Activated T-helper 9 cell treated with anti-CD3 and anti-CD28 coated beads, Interleukin-2, amount 50 U/mL, for 16 hours (primary cell): ENCODE measurements around the gene MAMDC2.

Experiments
- DNase-seq: peaks from one replicate; pipeline ENCODE4 v3.0.0-alpha.2; 2020; ENCODE audit warnings: low read depth

The MAMDC2 gene

DNA sequence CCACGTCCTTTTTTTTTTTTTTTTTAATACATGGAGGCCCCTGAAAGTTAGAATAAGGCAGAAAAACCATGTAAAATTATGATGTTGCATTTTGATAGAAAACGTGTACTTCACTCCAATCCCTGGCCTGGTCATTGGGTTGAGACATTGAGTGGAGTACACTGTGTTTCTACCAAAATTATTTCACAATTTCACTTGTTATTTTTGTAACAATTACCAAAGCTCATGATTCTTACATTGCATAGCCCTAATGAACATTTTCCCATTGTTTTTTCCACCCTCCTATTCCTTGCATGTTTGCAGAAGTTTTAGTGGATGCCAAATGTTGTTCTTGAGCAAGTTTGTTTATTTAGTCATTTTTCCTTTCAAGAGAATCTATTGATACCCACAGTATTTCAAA lies 21.9 kb downstream of the MAMDC2 start:
- DNase-seq = no peak

DNA sequence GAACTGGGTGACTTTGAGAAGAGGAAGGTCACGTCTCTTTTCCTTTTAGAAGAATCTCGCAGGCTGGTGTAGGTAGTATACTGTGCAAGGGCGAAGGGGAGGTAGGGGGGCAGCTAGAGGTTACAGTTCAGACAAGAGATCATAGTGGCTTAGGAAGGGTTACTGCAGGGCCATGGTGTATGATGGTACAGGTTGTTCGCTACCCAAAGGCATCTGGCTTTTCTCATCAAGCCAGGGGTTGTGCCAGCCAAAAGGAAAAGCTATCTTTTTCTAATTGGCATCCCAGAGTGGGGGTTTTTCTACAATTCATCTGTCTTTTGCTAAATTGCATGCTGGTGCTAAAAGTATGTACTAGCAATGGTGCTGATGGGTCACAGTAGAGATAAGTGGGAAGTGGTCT lies 22.8 kb downstream of the MAMDC2 start:
- DNase-seq = no peak

DNA sequence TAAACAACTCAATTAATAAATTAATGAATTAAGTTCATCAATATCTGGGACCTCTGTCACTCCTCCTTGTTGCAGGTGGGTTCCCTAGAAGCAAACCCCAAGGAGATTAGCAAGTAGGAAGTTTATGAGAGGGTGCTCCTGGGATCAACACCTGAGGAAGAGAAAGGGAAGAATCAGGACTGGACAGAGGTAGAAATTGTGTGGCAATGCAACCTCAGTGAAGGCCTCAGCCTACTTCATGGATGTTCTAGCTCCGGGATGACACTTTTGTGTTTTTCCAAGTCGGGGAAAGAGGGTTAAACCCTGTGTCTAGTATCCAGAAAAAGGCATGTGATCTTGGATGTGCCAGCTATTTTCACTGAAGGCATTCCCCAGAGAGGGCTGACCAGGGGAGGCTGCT lies 23.2 kb downstream of the MAMDC2 start:
- DNase-seq = no peak

DNA sequence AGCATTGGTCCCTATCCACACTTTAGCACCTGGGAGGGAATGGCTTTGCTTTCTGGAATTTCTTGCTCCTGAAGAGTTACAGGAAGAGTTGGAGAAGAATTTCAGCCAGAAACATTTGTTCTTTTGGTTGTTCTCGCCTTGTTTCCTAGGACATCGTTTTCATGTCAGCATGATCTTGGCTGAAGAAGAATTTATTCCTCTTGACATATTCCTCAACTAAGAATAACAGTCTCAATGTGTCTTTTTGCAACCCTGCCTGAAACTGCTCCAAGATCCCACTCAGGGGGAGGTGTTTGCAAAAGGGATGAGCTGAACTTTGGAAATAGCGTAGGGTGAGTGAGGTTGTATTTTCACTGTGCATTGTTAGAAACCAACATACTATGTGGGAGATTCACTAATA lies 26.1 kb downstream of the MAMDC2 start:
- no peak for DNase-seq

DNA sequence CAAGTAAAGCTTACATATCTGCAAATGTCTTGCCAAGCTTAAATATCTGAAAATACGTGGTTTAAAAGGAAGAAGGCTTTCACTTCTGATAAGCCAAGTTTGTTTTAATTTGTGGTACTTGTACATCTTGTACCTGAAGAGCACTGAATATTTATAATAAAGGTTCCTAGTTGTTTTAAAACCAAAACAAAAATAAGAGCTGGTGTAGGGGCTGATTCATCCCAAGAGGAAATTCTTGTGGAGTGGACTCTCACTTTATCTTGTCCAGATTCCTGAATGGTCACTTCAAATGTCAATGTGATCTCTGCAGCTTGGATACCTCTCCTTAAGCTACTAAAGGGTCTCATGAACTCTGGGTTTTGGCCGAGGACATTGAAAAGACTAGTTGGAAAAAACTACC lies 29.5 kb downstream of the MAMDC2 start:
- no peak for DNase-seq

DNA sequence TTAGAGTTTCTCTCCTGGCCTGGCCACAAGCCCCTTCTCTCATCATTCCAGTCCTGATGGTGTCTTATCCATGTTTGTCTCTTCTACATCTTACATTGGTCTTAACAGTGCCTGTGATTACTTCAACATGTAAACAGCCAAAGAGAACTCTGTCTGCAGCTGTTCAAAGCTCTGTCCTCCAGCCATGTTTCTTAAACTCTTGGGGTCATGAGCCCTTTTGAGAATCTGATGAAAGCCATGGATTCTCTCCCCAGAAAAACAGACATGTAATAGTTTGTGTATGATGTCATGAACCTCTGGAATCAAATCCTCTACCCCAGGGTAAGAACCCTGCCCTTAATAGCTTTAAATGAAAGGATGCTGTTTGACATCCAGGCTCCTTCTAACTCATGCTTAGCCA lies 30.1 kb downstream of the MAMDC2 start:
- no peak for DNase-seq

DNA sequence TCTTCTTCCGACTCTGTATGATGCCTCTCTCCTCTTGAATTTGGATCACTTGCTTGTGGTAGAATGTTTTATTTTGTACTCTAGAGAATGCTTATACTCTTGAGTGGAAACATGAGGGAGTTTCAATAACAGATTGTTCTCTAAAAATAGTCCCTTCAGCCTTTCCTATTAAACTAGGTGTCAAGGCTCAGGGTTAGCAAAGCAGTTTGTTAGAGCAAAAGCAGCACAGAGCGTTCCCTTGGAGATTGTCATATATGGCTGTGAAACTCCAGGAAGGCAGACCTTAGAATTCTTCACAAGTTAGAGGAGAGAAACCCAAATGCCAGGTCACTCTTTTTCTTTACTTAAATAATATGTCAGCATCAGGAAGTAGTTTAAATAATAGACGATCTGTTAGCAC lies 33.0 kb downstream of the MAMDC2 start:
- DNase-seq = no peak

DNA sequence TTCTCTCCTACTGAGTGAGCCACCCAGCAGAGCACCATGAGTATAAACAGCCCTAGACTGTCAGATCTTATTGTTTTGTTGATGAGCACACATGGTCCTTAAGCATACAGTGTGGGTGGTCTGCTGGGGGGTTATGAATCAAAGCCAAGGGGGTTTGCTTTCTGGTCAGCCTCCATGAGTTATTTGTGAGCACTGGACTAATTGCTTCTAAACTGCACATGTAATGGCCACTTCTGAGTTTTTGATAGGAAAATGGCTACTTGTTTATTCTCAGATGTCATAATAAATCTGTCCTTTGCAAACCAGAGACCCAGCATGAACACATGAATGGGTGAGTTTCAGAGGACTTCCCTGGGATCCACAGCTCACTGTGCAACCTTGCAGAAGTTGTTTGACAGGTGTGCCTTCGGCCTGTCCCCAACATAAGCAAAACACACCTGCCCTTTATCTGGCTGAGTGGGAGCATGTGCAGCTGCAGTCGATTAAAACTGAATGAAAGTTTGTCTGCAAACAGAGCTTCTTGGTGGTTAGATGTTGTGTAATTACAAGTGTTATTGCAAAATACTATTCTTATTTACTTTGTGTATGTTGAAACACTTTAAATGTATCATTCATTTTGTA lies 35.9 kb downstream of the MAMDC2 start:
- DNase-seq = no peak

DNA sequence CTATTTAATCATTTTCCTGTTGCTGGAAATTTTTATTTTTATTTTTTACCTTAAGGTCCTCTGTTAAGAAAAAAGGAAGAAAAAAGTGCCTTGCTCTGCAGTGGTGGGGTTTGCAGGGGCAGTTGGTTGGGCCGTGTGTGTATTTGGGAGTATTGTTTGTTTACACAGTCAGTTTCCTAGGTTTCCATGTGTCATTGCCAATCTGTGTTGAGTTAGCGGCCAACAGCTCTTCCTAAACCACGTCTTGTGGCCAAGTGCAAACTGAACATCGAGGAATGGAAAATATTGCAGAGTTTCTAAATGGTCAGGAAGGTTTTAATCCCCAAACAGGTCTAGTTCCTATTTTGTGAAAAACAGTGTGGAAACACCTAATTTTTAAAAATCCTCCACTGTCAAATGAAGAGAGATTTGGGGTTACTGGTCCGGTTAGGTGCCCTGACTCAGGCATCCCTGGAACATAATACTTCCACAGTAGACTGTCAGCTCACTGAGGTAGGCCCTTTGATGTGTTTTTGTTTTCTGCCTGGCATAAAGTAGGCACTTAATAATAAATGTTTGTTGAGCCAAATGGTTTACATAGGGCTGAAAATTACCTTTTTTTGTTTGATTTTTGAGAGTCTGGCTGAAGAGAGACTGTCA lies 37.0 kb downstream of the MAMDC2 start:
- no peak for DNase-seq

DNA sequence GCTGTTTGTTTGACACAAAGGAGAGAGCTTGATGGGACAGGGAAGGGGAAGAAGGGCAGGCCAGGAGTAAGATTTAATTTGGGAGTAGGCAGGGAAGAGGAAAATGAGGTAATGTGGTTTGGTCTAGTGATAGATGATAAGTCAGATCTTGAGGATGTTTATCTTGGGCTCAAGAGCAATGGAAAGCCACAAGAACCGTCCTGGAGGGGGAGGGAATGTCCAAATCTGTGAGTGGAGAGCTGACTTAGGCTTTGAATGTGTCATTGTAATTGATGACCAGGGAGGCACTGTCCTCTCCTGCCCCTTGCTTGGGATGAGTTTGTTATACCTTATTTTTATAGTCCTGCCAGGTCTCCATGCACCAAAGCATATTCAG lies 37.5 kb downstream of the MAMDC2 start:
- no peak for DNase-seq

DNA sequence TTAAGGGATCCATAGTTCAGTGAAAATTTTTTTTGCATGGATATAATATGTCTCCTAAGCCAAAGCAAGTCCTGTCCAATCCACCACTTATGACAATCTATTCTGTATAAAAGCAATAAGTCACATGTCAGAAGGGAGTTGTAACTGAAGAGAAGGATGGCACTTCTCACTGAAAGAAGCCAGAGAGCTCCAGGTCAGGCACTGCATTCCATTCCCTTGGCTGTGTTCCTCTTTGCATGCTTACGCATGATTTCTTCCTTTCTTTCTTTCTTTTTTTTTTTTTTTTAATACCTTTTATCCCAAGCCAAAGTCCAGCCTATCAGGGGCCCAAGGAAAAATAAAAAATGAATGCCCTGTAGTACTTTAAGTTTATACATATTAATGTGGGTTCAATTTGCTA lies 39.8 kb downstream of the MAMDC2 start:
- DNase-seq = no peak

DNA sequence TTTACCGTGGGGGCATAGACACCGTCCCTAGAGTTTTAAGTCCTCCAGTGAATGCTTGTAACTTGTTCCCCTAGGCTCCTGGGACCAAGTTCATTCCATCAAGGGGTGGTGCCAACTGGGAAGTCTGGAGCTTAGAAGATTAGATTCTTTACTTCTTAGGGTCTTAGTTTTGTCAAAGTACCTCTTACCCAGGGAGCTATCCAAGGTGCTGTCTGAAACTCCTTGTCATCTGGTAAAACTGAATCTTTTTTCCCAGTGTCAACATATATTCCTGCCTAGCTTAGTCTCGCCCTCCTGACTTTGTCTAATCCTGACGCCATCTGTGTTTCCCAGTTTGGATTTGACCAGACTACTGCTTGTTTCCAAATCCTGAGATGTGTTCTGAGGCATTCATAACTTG lies 41.6 kb downstream of the MAMDC2 start:
- DNase-seq = no peak

DNA sequence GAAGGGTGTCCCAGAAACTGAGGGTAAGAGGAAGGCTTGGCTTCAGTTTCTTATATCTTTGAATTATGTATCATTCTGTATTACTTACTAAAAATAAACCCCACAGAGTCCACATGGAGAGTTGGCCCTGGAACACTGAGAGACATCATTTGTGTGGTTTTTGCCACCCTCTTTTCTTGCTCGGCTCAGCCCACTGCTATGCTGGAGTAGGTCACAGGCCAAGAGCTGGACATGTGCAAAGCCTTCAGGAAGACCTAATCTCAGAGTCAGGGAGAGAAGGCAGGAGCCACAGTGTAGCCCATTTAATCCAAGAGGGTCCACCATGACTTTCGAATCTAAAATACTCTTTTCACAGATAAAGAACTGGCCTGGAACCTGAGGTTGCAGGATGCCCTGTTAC lies 47.5 kb downstream of the MAMDC2 start:
- DNase-seq = no peak

DNA sequence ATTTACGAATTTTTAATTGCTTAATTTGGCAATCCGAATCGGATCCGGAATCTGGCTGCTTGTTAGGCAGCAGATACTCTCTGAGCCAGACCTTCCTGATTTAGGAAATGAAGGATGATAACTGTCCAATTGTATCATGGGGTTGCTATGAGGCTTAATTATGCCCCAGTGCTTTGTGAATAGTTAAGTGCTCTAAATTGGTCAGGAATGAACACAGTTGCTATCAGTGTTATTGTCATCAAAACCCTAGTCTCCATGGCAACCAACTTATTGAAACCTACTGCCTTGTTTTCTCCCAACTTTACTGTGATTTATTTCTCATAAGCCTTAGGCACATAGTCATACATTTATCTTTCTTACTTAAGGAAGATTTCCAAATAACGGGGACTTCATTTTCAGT lies 47.9 kb downstream of the MAMDC2 start:
- DNase-seq = no peak

DNA sequence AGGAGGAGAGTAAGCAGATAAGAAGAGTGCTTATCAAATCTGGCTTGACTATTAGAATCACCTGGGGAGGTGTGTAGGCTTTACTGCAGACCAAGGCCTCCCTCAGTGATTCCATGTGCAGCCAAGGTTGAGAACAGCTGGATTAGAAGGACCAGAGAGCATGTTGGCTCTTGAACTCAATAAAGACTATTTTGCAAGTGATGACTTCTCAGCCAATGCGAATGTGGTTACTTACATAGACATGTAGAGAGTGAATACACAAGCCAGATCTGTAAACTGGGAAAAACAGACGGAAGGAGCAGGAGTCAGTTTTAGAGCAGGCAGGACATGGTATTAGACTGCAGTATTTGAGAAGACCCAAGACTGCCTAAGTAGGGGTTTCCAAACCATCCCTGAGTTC lies 48.5 kb downstream of the MAMDC2 start:
- no peak for DNase-seq

DNA sequence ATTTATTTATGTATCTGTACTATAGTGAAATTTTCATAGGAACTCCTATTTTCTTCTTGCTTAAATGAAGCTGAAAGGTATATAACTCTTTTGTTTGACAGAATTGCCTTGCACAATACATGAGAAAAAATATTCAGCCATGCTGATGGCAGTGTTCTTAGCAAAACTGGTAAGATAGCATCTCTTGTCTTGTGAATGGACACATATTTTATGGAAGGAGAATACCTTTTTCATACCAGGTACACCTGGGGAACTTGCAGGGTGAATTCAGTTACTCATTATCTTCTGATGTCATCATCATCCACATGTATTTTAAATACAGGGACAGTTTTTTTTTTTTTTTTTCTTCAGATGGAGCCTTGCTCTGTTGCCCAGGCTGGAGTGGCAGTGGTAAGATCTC lies 49.4 kb downstream of the MAMDC2 start:
- DNase-seq = no peak

DNA sequence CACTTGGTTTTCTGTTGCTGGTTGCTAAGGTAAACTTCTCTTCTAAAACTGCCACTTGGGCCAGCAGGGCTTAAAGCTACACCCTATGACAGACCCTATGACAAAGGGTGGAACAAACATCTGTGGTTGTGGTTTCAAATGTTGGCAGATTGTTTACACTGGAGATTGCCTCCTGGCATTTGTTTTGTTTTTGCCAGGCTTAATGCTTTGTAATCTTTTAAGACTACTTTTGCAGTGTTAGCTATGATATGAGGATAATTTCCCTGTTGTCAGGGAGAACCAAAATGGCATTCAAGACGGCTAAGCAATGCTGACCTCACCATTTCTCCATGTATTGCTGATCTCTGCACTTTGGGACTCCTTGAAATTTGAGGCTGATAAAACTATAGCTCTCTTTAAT lies 50.3 kb downstream of the MAMDC2 start:
- DNase-seq = no peak

DNA sequence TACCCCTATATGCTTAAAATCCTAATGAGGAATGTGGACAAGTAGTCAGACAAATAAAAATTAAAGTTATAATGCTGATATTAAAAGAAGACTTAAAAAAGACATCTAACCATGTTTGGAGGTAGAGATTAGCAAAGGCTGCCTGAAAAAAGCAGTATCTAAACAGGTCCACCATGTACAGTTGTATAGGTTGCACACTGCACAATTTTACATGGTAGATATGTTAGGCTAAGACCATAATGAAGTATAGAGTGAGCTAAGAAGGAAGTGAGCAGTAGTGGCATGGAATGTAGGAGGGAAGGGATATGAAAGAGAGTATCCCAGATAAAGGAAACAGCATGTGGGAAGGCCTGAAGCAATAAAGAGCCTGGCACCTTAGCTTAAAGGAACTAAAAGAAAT lies 51.1 kb downstream of the MAMDC2 start:
- no peak for DNase-seq

DNA sequence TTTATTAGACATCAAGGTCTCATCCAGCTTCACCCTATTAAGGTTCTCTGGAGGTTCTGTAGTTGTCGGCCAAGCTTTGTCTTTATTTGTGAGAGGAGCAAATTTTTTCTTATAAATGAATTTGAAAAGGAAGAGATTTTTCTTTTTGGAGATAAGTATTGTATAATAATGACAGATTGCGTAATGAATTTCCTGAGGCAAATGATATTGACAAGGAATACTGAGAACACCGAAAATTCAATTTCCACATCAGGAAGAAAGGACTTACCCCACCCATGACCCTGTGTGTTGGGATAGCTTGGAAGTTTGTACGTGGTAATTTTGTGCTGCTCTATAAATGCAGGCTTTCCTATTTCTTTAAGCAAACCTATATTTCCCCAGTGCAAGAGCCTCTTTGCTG lies 53.5 kb downstream of the MAMDC2 start:
- DNase-seq = no peak

DNA sequence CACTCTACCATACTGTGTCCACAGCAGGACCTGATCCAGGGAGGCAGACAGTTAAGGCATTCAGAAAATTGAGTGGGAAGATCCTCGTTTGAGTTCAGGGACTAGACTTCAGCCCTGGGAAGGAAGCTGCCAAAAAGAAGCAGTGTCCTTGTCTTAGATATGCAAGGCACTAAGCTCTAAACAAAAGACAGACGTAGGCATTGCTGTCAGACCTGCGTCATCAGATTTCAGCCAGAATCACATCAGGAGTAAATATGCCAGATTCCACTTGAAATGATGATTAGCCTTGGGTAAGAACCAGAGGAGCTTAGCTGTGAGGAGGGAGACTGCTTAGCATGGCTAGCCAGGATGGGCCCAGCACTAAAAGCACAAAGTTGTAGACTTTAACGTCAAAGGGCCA lies 56.7 kb downstream of the MAMDC2 start:
- no peak for DNase-seq

DNA sequence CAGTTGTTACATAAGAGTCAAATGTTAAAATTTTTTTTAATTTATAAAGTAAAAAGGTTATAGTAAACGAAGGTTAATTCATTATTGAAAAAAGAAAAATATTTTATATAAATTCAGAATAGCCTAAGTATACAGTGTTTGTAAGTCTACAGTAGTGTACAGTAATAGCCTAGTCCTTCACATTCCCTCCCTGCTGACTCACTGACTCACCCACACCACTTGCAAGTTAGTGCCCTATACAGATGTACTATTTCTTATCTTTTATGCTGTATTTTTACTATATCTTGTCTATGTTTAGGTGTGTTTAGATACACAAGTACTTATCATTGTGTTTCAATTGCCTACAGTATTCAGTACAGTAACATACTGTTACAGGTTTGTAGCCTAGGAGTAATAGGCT lies 57.6 kb downstream of the MAMDC2 start:
- no peak for DNase-seq

DNA sequence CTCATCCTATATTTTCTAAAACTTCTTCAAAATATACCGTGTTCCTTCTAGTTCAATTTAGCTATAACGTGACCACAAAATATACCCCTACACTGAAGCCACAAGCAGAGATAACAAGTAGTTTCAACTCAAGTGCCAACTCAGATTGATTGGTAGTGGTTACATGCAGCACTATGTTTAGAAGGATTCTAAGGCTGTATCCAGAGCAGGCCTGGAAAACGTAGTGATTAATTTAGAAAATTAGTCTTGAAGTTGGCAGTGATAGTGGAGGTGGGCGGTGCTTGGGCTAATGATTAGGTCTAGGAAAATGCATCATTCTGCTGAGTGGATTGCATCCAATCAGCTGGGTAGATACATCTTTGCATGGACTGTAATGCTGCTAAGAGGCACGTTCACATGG lies 61.5 kb downstream of the MAMDC2 start:
- DNase-seq = no peak

DNA sequence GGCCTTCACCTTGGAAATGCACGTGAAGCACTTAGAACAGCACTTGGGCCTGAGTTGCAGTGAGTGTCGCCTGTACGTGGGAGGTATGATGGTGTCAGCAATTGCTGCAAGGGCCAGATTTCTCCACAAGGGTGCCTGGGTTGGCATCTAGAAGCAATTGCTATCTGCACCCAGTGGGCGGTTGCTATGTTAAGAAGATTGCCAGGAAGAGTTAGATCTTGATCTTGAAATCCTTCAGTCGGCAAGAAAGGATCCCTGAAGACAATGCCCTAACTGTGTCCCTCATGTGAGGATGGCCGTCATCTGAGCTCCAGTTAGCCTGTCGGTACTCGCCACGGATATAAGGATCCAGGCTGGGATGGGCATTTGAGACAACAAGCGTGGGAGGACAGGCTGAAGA lies 62.9 kb downstream of the MAMDC2 start:
- DNase-seq = no peak

DNA sequence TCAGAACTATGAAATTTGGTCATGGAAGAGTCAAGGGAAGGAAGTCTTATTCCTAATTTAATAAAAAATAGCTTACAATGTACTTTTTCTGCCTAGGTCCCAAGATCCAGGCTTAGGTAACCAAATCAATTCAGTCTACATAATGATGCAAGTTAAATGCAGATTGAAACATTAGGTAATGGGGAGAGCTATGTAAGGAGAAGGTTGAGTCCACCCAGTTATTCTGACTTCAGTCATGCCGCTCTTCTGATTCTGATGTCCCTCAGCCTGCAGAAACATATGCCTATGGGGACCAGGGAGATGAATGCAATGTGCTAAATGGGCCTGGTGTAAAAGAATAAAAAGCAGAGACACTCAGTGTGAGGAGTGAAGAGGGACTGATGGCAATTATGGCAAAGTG lies 63.9 kb downstream of the MAMDC2 start:
- no peak for DNase-seq

DNA sequence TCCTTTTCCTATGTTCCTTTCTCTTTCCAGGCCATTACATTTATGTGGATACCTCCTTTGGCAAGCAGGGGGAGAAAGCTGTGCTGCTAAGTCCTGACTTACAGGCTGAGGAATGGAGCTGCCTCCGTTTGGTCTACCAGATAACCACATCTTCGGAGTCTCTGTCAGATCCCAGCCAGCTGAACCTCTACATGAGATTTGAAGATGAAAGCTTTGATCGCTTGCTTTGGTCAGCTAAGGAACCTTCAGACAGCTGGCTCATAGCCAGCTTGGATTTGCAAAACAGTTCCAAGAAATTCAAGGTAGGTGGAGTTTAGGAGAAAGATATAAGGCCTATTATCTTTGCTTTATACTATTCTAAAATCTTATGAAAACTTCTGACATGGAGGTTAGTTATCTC lies 64.5 kb downstream of the MAMDC2 start:
- no peak for DNase-seq
